Fibroblast of pulmonary artery (primary cell): ENCODE data around the gene SMC1B.
"Not testable (repeated sequence)": the region's sequence is repeated elsewhere in the genome, so short reads cannot be mapped to it uniquely, and the experiment has no call there.

Source experiments
- DNase-seq: peaks from one replicate; pipeline ENCODE4 v3.0.0-alpha.2; 2010; ENCODE audit warnings: low read depth
- H3K4me3 ChIP-seq: replicated peaks from 2 replicates; pipeline ENCODE4 v1.5.1; 2011; ENCODE audit warnings: low read depth, mild to moderate bottlenecking, control low read depth, low read length, moderate library complexity
- TF ChIP-seq, protein P1 (sequence below): IDR thresholded peaks from 2 replicates; pipeline ENCODE4 v1.5.1; 2011; ENCODE audit warnings: mild to moderate bottlenecking, control low read depth, low read length, inconsistent platforms; ENCODE audit errors: missing control alignments

The SMC1B gene

DNA sequence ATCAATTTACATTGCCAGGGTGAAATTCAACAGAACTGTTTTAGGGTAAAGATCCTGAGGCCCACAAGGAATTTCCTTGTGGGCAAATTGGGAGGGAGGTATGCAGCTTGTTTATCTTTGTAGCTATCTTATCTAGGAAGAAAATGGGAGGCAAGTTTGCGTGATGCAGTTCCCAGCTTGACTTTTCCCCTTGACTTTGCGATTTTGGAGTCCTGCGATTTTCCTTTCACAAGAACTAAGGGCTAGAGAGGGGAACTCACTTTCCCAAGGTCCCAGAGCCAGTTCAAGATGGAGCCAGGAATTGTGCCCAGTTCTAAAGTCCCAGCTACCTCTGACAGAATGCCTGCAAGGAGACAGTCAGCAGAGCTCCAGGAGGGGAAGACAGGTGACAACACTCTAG lies 30.8 kb upstream of the SMC1B start:
- TF ChIP-seq, protein P1, sequence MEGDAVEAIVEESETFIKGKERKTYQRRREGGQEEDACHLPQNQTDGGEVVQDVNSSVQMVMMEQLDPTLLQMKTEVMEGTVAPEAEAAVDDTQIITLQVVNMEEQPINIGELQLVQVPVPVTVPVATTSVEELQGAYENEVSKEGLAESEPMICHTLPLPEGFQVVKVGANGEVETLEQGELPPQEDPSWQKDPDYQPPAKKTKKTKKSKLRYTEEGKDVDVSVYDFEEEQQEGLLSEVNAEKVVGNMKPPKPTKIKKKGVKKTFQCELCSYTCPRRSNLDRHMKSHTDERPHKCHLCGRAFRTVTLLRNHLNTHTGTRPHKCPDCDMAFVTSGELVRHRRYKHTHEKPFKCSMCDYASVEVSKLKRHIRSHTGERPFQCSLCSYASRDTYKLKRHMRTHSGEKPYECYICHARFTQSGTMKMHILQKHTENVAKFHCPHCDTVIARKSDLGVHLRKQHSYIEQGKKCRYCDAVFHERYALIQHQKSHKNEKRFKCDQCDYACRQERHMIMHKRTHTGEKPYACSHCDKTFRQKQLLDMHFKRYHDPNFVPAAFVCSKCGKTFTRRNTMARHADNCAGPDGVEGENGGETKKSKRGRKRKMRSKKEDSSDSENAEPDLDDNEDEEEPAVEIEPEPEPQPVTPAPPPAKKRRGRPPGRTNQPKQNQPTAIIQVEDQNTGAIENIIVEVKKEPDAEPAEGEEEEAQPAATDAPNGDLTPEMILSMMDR, result no peak
- H3K4me3 ChIP-seq, result no peak overlapping the region
- DNase-seq, result no peak

DNA sequence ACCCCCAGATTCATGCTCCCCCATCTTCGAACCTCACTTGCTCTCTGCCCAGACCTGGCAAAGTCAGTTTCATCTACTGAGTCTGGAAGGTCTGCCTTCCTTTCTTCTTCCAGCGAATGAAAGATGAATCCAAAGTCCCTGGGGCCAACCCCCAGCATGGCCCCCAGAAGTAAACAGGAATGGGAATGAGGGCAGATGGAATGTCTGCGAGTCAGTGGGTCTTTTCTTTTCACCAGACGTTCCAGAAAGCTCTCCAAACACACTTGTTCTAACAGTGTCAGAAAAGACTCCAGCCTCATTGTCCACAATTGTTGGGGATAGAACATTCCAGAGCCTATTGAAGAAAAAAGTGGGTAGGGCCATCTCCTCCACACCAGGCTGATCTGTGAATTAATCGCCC lies 28.7 kb upstream of the SMC1B start:
- DNase-seq, result no peak
- TF ChIP-seq, protein P1, result no peak
- H3K4me3 ChIP-seq, result no peak overlapping the region

- no peak overlapping the region for H3K4me3 ChIP-seq
- TF ChIP-seq, protein P1, result peak; percentile 86
- DNase-seq, result peak; percentile 74
These were observed 27.7 kb upstream of the SMC1B start for GRCh38 chr22:45441138-45441537.

DNA sequence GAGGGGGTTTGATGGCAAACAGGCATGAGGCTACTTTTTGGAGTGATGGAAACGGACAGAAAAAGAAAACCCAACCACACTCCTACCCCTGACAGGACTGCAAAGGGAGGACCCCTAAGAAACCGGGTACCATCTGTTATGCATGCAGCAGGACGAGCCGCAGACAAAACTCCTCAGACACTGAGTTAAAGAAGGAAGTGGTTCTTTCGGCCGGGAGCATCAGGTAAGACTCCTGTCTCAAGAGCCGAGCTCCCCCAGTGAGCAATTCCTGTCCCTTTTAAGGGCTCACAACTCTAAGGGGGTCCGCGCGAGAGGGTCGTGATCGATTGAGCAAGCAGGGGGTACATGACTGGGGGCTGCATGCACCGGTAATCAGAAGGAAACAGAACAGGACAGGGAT lies 27.3 kb upstream of the SMC1B start:
- DNase-seq, H3K4me3 ChIP-seq: not testable (repeated sequence)

GRCh38 chr22:45438336-45438735 lies 24.9 kb upstream of the SMC1B start:
- TF ChIP-seq, protein P1, result no peak
- H3K4me3 ChIP-seq, result no peak overlapping the region
- DNase-seq, result no peak

GRCh38 chr22:45436871-45437517 lies 23.6 kb upstream of the SMC1B start:
- not testable (repeated sequence) for H3K4me3 ChIP-seq, DNase-seq

DNA sequence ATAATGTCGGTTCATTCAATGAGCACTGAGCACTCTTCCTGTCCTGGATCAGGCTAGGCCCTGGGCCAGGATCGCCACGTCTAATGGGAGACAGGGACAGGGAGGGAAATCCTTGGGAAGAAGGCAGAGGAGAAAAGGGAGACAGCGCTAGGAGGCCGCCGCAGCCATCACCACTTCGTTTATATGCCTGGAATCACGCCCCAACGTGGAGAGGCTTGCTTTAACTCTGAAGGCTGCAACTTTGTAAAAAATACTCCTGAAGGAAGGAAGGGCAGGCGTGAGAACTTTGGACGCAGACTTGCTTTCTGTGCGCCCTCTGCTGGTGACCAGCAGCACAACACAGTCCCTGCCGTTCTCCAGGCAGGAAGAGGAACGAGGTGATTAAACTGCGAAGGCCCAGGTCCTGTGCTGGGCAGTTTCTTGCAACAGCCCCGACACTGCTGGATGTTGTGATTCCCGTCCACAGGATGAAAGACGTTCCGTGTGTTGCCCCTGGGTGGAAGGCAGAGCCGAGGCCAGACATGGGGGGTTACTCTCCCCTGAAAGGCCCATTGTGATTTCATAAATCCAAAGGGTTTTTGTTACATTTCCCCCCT lies 22.2 kb upstream of the SMC1B start:
- no peak overlapping the region for H3K4me3 ChIP-seq
- TF ChIP-seq, protein P1, result peak; percentile 100
- DNase-seq, result peak; percentile 93

- no peak overlapping the region for H3K4me3 ChIP-seq
- DNase-seq, result no peak
- TF ChIP-seq, protein P1, result no peak
These were observed 21.6 kb upstream of the SMC1B start for GRCh38 chr22:45434981-45435380.
